CD4-positive, alpha-beta T cell treated with Interferon gamma for 1 hour (primary cell): ENCODE measurements around the gene SZRD1.

Source experiments
- DNase-seq: peaks from one replicate; pipeline ENCODE4 v3.0.0-alpha.2; 2020

The SZRD1 gene

GRCh38 chr1:16398371-16398953 is 31.4 kb downstream of the SZRD1 start:
- DNase-seq, result no peak

DNA sequence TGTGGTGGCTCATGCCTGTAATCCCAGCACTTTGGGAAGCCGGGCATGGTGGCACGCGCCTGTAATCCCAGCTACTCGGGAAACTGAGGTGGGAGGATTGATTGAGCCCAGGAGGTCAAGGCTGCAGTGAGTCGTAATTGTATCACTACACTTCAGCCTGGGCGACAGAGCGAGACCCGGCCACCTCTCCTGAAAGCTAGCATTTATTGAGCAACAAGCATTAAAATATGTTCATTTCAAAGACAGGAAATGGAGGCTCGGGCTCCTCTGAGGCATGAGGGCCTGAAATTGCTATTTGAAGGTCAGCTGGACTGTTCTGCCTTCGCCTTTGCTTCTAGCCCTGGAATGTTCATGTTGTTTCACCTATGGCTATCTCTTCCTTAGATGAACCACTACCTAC is 35.7 kb downstream of the SZRD1 start:
- no peak for DNase-seq

GRCh38 chr1:16405441-16405840 is 38.4 kb downstream of the SZRD1 start:
- DNase-seq, result no peak

DNA sequence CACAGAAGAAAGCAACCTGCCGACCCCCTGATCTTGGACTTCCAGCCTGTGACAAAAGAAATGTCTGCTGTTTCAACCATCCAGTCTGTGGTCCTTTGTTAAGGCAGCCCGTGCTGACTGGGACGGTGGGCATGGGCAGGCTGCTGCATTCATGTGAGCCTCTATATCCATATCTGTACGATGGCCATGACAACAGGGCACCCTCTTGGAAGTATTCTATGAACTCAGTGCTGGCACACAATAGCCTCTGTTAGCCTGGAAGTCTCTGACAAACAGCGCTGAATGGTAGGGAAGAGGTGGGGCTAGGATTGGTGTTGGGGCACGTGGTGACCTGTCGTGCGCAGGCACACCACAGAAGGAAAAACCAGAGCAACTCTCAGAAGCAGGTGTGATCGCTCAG is 39.8 kb downstream of the SZRD1 start:
- DNase-seq, result no peak

DNA sequence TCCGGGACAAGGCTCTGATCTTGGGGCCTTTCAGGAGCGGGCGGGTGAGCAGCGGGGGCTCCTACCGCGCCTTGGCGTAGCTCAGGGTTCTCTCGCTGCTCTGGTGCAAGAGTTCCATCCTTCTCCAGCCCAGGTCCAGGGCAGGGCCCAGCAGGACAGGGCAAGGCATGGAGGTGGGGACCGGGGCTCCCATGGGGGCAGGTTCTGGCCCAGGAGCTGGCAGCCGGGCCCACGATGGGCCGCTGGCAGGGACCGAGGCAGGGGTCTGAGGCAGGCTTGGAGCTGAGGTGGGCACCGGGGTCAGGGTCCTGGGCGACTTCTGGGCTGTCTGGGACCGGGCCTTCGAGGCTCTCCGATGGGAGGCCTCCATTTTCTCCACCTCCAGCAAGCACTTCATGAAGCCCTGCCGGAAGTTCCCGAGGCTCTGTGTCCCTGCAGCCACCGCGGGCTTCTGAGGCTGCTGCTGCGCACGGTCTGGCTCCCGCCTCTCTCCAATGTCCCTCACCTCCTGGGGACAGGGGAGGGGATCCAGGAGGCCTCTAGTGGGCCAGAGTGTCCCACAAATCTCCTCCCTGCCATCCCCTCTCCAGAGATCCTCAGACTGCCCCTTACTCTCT is 42.6 kb downstream of the SZRD1 start:
- no peak for DNase-seq

DNA sequence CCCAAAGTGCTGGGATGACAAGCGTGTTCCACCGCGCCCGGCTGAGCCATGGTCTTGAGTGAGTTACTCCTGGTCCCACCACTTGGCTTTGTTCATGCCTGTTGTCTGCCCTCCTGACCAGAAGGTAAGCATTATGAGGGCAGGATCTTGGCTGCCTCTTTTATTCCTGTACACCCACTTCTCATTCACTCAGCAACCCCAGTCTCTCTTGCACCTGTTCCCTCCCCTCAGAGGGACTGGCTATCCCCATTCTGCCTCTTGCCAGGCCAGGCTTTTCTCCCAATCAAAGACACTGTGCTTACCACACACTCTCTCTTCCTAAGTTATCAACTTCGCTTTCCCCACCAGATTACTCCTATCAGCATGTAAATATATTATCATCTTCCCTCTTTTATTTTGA is 43.8 kb downstream of the SZRD1 start:
- no peak for DNase-seq

DNA sequence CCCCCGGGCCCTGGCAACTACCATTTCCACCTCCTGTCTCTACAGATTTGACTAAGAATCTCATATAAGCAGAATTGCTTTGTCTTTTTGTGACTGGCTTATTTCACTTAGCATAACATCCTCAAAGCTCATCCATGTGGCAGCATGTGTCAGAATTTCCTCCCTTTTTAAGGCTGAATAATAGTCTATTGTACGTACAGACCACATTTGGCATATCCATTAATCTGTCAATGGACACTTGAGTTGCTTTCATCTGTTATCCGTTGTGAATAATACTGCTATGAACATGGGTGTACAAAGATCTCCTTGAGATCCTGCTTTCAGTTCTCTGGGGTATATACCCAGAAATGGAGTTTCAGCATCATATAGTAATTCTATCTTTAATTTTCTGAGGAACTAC is 46.1 kb downstream of the SZRD1 start:
- no peak for DNase-seq

- no peak for DNase-seq
Measured at GRCh38 chr1:16418823-16419425, 51.9 kb downstream of the SZRD1 start.

DNA sequence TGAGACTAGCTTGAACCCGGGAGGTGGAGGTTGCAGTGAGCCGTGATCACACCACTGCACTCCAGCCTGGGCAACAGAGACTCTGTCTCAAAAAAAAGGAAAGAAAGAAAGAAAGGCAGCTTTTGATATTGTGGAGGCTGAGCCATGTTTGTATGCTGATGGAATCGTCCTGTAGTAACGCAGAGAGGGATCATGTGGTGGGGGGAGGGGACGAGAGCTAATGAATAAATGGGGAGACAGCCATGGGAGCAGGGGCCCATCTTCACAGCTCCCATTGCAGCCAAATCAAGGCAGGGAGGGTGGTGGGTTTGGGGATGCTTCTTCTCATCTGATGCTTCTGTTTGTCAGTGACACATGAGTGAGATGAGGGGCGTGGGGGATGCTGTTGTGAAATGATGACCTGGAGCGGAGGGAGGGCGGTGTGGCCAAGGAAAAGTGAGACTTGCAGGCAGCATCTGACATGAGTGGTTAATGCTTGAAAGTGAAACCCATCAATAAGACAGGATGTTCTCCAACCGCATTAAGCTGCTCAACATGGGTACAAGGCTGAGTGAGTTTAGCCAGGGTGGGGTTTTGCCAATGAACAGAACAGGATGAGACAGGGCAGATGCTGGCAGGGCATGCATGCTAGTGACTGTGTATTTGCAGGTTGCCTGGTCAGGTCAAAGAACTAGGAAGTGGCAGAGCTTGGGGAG is 53.5 kb downstream of the SZRD1 start:
- peak; percentile 32 for DNase-seq

DNA sequence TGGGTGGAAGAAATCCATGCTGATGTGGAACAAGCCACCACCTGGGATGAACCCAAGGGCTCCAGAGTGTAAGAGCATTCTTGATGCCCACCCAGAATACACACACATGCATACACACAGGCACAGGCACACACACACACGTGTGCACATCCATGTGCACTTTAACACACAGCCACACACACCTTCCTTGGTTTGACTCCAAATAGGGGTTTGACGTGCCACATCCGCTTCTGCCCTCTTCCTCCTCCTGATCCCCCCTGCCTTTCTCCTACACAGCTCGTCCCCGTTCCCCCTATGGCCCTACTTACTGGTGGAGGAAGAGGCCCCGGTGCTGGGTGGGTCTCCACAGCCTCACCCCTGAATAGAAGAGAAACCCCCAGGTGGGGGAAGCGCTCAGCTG is 54.2 kb downstream of the SZRD1 start:
- DNase-seq, result no peak

GRCh38 chr1:16422041-16422440 is 55.0 kb downstream of the SZRD1 start:
- DNase-seq, result no peak

- no peak for DNase-seq
Measured at GRCh38 chr1:16425125-16426025, 58.3 kb downstream of the SZRD1 start.

GRCh38 chr1:16430606-16431005 is 63.6 kb downstream of the SZRD1 start:
- no peak for DNase-seq

DNA sequence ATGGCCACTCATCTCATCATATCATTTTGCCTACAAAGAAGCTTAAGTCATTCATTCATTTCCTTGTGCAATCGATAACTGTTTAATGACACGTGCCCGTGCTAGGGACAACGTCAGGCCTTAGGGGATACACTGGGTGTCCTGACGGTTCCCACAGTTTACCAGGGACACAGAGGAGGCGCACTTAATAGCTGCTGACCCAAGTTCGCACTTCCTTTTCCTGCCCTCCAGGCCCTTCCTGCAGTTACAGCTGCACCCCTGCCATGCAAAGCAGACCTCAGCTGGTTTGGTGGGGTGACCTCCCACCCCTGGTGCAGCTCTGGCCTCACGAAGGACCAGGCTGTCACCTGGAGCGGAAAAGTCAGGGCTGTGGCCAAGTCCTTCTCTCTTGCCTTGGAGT is 66.0 kb downstream of the SZRD1 start:
- no peak for DNase-seq

GRCh38 chr1:16434007-16434406 is 67.0 kb downstream of the SZRD1 start:
- no peak for DNase-seq

DNA sequence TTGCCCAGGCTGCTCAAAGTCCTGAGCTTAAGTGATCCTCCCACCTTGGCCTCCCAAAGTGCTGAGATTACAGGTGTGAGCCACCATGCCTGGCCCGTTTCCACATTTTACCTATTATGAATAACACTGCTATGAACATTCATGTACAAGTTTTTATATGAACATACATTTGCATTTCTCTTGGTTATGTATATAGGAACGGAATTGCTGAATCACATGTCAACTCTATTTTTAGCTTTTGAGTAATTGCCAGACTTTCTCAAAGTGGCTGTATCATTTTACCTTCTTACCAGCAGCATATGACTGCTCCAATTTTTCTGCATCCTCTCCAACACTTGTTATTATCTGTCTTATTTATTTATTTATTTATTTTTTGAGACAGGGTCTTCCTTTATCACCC is 67.5 kb downstream of the SZRD1 start:
- DNase-seq, result no peak

DNA sequence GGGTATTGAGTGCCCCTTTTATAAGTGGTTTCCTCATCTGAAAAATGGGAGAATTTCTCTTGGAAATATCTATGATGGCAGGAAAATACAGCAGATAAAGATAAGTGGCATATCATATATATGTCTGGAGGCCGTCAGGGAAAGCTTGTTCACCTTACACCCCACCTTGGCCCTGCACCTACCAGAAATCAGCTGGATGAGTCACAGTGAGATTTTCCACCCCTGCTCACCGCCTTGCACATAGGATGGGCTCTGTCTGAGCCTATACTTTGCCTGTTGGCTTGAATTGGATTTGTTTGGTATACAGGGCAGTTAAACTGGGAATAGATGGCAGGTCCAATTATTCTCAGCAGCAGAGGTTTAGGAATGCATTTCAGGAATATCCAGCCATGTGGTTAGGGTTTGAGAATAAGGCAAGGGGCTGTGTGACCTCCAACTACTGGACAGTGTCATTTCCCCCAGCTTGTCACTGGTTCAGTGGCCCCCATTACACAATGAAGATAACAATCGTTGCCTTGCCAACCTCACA is 70.0 kb downstream of the SZRD1 start, which contains the start of gene SPATA21:
TSS of gene SPATA21 (minus strand) at position 479 of the 529 bp plus-strand sequence. CDS start 6,053 bp downstream, outside the sequence.
- no peak for DNase-seq

GRCh38 chr1:16438516-16438915 is 71.5 kb downstream of the SZRD1 start:
- DNase-seq, result no peak

- no peak for DNase-seq
Measured at GRCh38 chr1:16438924-16439323, 71.9 kb downstream of the SZRD1 start.

- DNase-seq, result no peak
Measured at GRCh38 chr1:16440131-16440469, 73.1 kb downstream of the SZRD1 start.

GRCh38 chr1:16440470-16441281 is 73.6 kb downstream of the SZRD1 start, which contains the start of gene NECAP2:
Gene NECAP2 (plus strand): TSS chr1:16440724. CDS start chr1:16440762, 38 bp downstream.
- DNase-seq, result peak; percentile 90

GRCh38 chr1:16441282-16441665 is 74.2 kb downstream of the SZRD1 start:
- no peak for DNase-seq
